ENCODE measurements around the gene IGF1R.
"Not testable (repeated sequence)": the region's sequence is repeated elsewhere in the genome, so short reads cannot be mapped to it uniquely, and the experiment has no call there.

IGF1R gene

GRCh38 chr15:98981851-98982722 lies 333.7 kb downstream of the IGF1R start:
- H3K27me3 ChIP-seq (ENCODE audit: insufficient read depth, low read length): no peaks in the 10 kb centered on the region
- no peak overlapping the region for H2AFZ ChIP-seq (ENCODE audit: low read depth, low read length)
- H3K4me1 ChIP-seq (ENCODE audit: insufficient read depth, low read length): no peaks in the 10 kb centered on the region
- no peak overlapping the region for H3K4me3 ChIP-seq (ENCODE audit: low read length)
- no peaks in the 10 kb centered on the region for H3K36me3 ChIP-seq (ENCODE audit: insufficient read depth, low read length)
- no peaks in the 10 kb centered on the region for H3K9me3 ChIP-seq (ENCODE audit: low read length)

- Histone ChIP-seq H3K4me3 (ENCODE audit: low read length) (no peak overlapping the region), H3K9me3 (ENCODE audit: low read length) (no peaks in the 10 kb centered on the region), H2AFZ (ENCODE audit: low read depth, low read length) (no peak overlapping the region), H3K27me3 (ENCODE audit: insufficient read depth, low read length) (no peaks in the 10 kb centered on the region), H3K4me1 (ENCODE audit: insufficient read depth, low read length) (no peaks in the 10 kb centered on the region), H3K36me3 (ENCODE audit: insufficient read depth, low read length) (no peaks in the 10 kb centered on the region)
Observed at GRCh38 chr15:98983334-98983733, 335.0 kb downstream of the IGF1R start.

DNA sequence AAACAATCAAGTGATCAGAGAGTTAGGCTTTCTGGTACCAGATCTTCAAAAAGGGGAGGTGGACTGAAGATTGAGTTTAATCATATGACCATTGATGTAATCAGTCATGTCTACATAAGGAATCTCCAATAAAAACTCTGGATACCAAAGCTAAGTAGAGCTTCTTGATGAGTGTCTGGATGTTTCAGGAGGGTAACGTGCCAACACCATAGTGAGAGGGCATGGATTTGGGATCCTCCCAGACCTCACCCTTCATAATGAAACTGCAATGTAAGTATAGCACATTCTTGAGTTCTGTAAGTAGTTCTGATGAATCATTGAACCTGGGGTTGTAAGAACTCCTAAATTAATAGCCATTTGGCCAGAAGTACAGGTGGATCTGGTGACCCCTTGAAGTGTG lies 337.9 kb downstream of the IGF1R start:
- no peak overlapping the region for H2AFZ ChIP-seq (ENCODE audit: low read depth, low read length)
- no peaks in the 10 kb centered on the region for H3K9me3 ChIP-seq (ENCODE audit: low read length)
- no peaks in the 10 kb centered on the region for H3K36me3 ChIP-seq (ENCODE audit: insufficient read depth, low read length)
- H3K27me3 ChIP-seq (ENCODE audit: insufficient read depth, low read length): no peaks in the 10 kb centered on the region
- no peak overlapping the region for H3K4me3 ChIP-seq (ENCODE audit: low read length)
- no peaks in the 10 kb centered on the region for H3K4me1 ChIP-seq (ENCODE audit: insufficient read depth, low read length)

DNA sequence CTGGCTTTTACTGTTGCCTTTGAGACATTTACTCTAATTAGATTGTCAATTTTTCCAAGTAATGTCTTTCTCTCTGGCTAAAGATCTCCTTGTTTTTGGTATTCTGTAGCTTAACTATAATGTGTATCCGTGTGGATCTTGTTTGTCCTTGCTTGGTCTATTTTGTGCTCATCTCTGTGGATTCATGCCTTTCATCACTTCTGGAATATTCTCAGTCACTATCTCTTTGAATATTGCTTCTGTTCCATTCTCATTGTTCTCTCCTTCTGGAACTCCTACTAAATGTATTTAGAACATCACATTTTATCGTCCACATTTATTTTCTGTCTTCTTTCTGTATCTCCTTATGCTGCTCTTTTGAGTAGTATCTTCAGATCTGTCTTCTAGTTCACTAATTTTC lies 346.6 kb downstream of the IGF1R start:
- Histone ChIP-seq H3K4me3 (ENCODE audit: low read length) (no peak overlapping the region), H3K4me1 (ENCODE audit: insufficient read depth, low read length) (no peaks in the 10 kb centered on the region), H3K36me3 (ENCODE audit: insufficient read depth, low read length) (no peaks in the 10 kb centered on the region), H3K27me3 (ENCODE audit: insufficient read depth, low read length) (no peaks in the 10 kb centered on the region), H3K9me3 (ENCODE audit: low read length) (no peaks in the 10 kb centered on the region), H2AFZ (ENCODE audit: low read depth, low read length) (no peak overlapping the region)

GRCh38 chr15:98996169-98996568 lies 347.8 kb downstream of the IGF1R start:
- H3K9me3 ChIP-seq (ENCODE audit: low read length): no peaks in the 10 kb centered on the region
- H2AFZ ChIP-seq (ENCODE audit: low read depth, low read length): no peak overlapping the region
- H3K36me3 ChIP-seq (ENCODE audit: insufficient read depth, low read length): no peaks in the 10 kb centered on the region
- no peaks in the 10 kb centered on the region for H3K4me1 ChIP-seq (ENCODE audit: insufficient read depth, low read length)
- no peaks in the 10 kb centered on the region for H3K27me3 ChIP-seq (ENCODE audit: insufficient read depth, low read length)
- H3K4me3 ChIP-seq (ENCODE audit: low read length): no peak overlapping the region

- Histone ChIP-seq H2AFZ (ENCODE audit: low read depth, low read length) (no peak overlapping the region), H3K27me3 (ENCODE audit: insufficient read depth, low read length) (no peaks in the 10 kb centered on the region), H3K36me3 (ENCODE audit: insufficient read depth, low read length) (no peaks in the 10 kb centered on the region), H3K9me3 (ENCODE audit: low read length) (no peaks in the 10 kb centered on the region), H3K4me3 (ENCODE audit: low read length) (no peak overlapping the region), H3K4me1 (ENCODE audit: insufficient read depth, low read length) (no peaks in the 10 kb centered on the region)
Observed at GRCh38 chr15:98996624-98997023, 348.3 kb downstream of the IGF1R start.

GRCh38 chr15:98997312-98997711 lies 349.0 kb downstream of the IGF1R start:
- Histone ChIP-seq H3K27me3 (ENCODE audit: insufficient read depth, low read length) (no peaks in the 10 kb centered on the region), H3K9me3 (ENCODE audit: low read length) (no peaks in the 10 kb centered on the region), H2AFZ (ENCODE audit: low read depth, low read length) (no peak overlapping the region), H3K36me3 (ENCODE audit: insufficient read depth, low read length) (no peaks in the 10 kb centered on the region), H3K4me3 (ENCODE audit: low read length) (no peak overlapping the region), H3K4me1 (ENCODE audit: insufficient read depth, low read length) (no peaks in the 10 kb centered on the region)

DNA sequence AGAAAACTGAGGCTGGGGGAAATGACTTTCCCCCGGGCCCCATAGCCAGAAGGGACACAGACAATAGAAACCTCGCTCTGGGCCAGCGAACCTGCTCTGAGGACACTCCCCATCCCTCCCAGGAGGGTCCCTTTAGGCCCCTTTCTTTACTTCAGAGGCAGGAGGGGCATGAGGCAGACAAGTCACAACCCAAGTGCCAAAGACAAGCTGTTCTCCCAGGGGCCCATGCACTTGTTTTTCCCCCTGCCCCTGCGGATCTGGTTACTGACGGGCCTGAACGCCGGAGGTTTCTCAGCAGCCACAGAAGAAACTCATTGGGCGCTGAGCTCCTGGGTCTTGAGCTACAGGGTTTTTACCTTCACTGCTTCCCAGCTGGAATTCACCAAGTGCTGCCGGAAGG lies 349.4 kb downstream of the IGF1R start:
- no peaks in the 10 kb centered on the region for H3K27me3 ChIP-seq (ENCODE audit: insufficient read depth, low read length)
- no peaks in the 10 kb centered on the region for H3K36me3 ChIP-seq (ENCODE audit: insufficient read depth, low read length)
- no peaks in the 10 kb centered on the region for H3K4me1 ChIP-seq (ENCODE audit: insufficient read depth, low read length)
- H3K4me3 ChIP-seq (ENCODE audit: low read length): no peak overlapping the region
- no peaks in the 10 kb centered on the region for H3K9me3 ChIP-seq (ENCODE audit: low read length)
- H2AFZ ChIP-seq (ENCODE audit: low read depth, low read length): no peak overlapping the region

GRCh38 chr15:98998279-98998678 lies 349.9 kb downstream of the IGF1R start:
- H2AFZ ChIP-seq (ENCODE audit: low read depth, low read length): no peak overlapping the region
- H3K27me3 ChIP-seq (ENCODE audit: insufficient read depth, low read length): no peaks in the 10 kb centered on the region
- no peaks in the 10 kb centered on the region for H3K36me3 ChIP-seq (ENCODE audit: insufficient read depth, low read length)
- H3K4me1 ChIP-seq (ENCODE audit: insufficient read depth, low read length): no peaks in the 10 kb centered on the region
- H3K4me3 ChIP-seq (ENCODE audit: low read length): no peak overlapping the region
- no peaks in the 10 kb centered on the region for H3K9me3 ChIP-seq (ENCODE audit: low read length)

GRCh38 chr15:98999233-98999632 lies 350.9 kb downstream of the IGF1R start:
- H3K4me1 ChIP-seq (ENCODE audit: insufficient read depth, low read length): no peaks in the 10 kb centered on the region
- H3K4me3 ChIP-seq (ENCODE audit: low read length): no peak overlapping the region
- H3K27me3 ChIP-seq (ENCODE audit: insufficient read depth, low read length): no peaks in the 10 kb centered on the region
- H2AFZ ChIP-seq (ENCODE audit: low read depth, low read length): no peak overlapping the region
- no peaks in the 10 kb centered on the region for H3K9me3 ChIP-seq (ENCODE audit: low read length)
- H3K36me3 ChIP-seq (ENCODE audit: insufficient read depth, low read length): no peaks in the 10 kb centered on the region

GRCh38 chr15:99002226-99002625 lies 353.9 kb downstream of the IGF1R start:
- no peaks in the 10 kb centered on the region for H3K4me1 ChIP-seq (ENCODE audit: insufficient read depth, low read length)
- no peaks in the 10 kb centered on the region for H3K27me3 ChIP-seq (ENCODE audit: insufficient read depth, low read length)
- H3K36me3 ChIP-seq (ENCODE audit: insufficient read depth, low read length): no peaks in the 10 kb centered on the region
- H3K9me3 ChIP-seq (ENCODE audit: low read length): no peaks in the 10 kb centered on the region
- no peak overlapping the region for H2AFZ ChIP-seq (ENCODE audit: low read depth, low read length)
- no peak overlapping the region for H3K4me3 ChIP-seq (ENCODE audit: low read length)

DNA sequence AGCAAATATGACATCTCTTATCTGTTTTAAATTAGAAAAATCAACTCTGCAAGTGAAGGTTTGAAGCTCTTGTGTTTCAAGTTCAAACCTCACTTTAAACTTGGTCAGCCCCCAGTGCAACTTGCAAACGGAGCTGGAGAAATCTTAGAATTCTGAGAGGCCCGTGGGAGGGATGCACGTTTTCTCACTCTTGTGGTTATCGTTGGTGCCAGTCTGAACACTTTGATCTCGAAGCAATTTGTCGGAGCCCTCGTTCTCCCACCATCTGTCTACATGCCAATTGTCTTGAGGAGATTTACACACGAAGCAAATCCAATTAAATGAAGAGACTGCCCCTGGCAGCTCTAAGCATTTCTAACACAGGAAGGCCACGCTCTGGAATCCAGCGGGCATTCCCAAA lies 355.0 kb downstream of the IGF1R start:
- H3K27me3 ChIP-seq (ENCODE audit: insufficient read depth, low read length); H3K4me1 ChIP-seq (ENCODE audit: insufficient read depth, low read length); H2AFZ ChIP-seq (ENCODE audit: low read depth, low read length); H3K4me3 ChIP-seq (ENCODE audit: low read length); H3K9me3 ChIP-seq (ENCODE audit: low read length); H3K36me3 ChIP-seq (ENCODE audit: insufficient read depth, low read length): not testable (repeated sequence)

- H3K36me3 ChIP-seq (ENCODE audit: insufficient read depth, low read length); H3K9me3 ChIP-seq (ENCODE audit: low read length); H2AFZ ChIP-seq (ENCODE audit: low read depth, low read length); H3K4me1 ChIP-seq (ENCODE audit: insufficient read depth, low read length); H3K27me3 ChIP-seq (ENCODE audit: insufficient read depth, low read length); H3K4me3 ChIP-seq (ENCODE audit: low read length): not testable (repeated sequence)
Observed at GRCh38 chr15:99004998-99005974, 356.9 kb downstream of the IGF1R start.
